HL-60 (cell line): ENCODE results near the gene B4GALT2.
A peak's percentile ranks its signal among the peaks of the same experiment; 100 is the strongest.

Experiments
- DNase-seq, 2 experiments: peaks; one replicate each; pipeline ENCODE4 v3.0.0-alpha.2; 2010 to 2020; ENCODE audit warnings: low read depth in 1 of 2, low spot score in 1 of 2
- H3K27ac ChIP-seq: fragments of 250-450 bp; sonication (Bioruptor Pico); replicated peaks from 2 replicates; pipeline ENCODE4 v1.5.1; 2020; ENCODE audit warnings: mild to moderate bottlenecking, moderate library complexity
- H3K27me3 ChIP-seq: fragments of 250-450 bp; sonication (Bioruptor Pico); 2 replicates; pipeline ENCODE4 v1.5.1; 2021; ENCODE audit warnings: mild to moderate bottlenecking, moderate library complexity; ENCODE audit not compliant: insufficient read depth, poor library complexity, severe bottlenecking
- H3K4me3 ChIP-seq: replicated peaks from 2 replicates; pipeline ENCODE4 v1.5.1; 2011; ENCODE audit warnings: mild to moderate bottlenecking, control low read depth, low read length; ENCODE audit not compliant: insufficient read depth
- GABPA ChIP-seq: IDR thresholded peaks from 2 replicates; pipeline ENCODE4 v1.6.1; 2012; ENCODE audit warnings: low read depth
- POLR2AphosphoS5 ChIP-seq: IDR thresholded peaks from 2 replicates; pipeline ENCODE4 v1.6.1; 2012; ENCODE audit warnings: low read depth
- SPI1 ChIP-seq: IDR thresholded peaks from 2 replicates; pipeline ENCODE4 v1.6.1; 2012; ENCODE audit warnings: low read depth, mild to moderate bottlenecking, borderline replicate concordance
- TF ChIP-seq, protein P1 (sequence below): IDR thresholded peaks from 2 replicates; pipeline ENCODE4 v1.6.1; 2012; ENCODE audit warnings: low read depth; ENCODE audit not compliant: insufficient replicate concordance
- TF ChIP-seq, protein P2 (sequence below): IDR thresholded peaks from one replicate; pipeline ENCODE4 v1.5.1; 2011; ENCODE audit warnings: low read length, control low read depth, inconsistent platforms; ENCODE audit not compliant: insufficient read depth

Gene B4GALT2

DNA sequence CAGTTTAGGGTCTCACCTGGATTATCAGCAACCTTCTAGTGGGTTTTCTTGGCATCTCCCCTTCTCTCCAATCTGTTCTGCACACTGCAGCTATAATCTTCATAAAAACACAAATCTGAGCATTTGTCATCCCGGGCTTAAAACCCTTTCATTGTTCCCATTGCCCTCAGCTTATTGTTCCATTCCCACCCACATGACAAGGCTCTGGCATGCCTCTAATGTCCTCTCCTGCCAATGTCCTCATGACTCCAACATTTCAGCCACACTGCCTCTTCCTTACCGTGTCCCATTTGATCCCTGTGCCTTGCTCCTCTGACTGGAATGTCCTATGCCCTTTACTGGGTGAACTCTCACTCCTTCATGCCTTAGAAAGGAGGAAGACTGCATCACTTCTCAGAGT lies 16.7 kb upstream of the B4GALT2 start:
- H3K27ac ChIP-seq, result no peak overlapping the region; the same call in 1 of the 2 replicates
- TF ChIP-seq SPI1, result no peak
- TF ChIP-seq, protein P1, sequence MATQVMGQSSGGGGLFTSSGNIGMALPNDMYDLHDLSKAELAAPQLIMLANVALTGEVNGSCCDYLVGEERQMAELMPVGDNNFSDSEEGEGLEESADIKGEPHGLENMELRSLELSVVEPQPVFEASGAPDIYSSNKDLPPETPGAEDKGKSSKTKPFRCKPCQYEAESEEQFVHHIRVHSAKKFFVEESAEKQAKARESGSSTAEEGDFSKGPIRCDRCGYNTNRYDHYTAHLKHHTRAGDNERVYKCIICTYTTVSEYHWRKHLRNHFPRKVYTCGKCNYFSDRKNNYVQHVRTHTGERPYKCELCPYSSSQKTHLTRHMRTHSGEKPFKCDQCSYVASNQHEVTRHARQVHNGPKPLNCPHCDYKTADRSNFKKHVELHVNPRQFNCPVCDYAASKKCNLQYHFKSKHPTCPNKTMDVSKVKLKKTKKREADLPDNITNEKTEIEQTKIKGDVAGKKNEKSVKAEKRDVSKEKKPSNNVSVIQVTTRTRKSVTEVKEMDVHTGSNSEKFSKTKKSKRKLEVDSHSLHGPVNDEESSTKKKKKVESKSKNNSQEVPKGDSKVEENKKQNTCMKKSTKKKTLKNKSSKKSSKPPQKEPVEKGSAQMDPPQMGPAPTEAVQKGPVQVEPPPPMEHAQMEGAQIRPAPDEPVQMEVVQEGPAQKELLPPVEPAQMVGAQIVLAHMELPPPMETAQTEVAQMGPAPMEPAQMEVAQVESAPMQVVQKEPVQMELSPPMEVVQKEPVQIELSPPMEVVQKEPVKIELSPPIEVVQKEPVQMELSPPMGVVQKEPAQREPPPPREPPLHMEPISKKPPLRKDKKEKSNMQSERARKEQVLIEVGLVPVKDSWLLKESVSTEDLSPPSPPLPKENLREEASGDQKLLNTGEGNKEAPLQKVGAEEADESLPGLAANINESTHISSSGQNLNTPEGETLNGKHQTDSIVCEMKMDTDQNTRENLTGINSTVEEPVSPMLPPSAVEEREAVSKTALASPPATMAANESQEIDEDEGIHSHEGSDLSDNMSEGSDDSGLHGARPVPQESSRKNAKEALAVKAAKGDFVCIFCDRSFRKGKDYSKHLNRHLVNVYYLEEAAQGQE, result no peak
- TF ChIP-seq GABPA, result no peak
- TF ChIP-seq POLR2AphosphoS5, result no peak
- TF ChIP-seq, protein P2, sequence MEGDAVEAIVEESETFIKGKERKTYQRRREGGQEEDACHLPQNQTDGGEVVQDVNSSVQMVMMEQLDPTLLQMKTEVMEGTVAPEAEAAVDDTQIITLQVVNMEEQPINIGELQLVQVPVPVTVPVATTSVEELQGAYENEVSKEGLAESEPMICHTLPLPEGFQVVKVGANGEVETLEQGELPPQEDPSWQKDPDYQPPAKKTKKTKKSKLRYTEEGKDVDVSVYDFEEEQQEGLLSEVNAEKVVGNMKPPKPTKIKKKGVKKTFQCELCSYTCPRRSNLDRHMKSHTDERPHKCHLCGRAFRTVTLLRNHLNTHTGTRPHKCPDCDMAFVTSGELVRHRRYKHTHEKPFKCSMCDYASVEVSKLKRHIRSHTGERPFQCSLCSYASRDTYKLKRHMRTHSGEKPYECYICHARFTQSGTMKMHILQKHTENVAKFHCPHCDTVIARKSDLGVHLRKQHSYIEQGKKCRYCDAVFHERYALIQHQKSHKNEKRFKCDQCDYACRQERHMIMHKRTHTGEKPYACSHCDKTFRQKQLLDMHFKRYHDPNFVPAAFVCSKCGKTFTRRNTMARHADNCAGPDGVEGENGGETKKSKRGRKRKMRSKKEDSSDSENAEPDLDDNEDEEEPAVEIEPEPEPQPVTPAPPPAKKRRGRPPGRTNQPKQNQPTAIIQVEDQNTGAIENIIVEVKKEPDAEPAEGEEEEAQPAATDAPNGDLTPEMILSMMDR, result no peak

GRCh38 chr1:43963006-43963405 lies 16.0 kb upstream of the B4GALT2 start:
- Histone ChIP-seq H3K27ac (peak overlapping the region; percentile 80), H3K4me3 (no peak overlapping the region), H3K27me3 (no peaks in the 10 kb centered on the region)
- DNase-seq, result peak; percentile 69 to 79
- TF ChIP-seq GABPA (no peak), POLR2AphosphoS5 (no peak), SPI1 (no peak)
- TF ChIP-seq, protein P2, result no peak
- TF ChIP-seq, protein P1, result no peak

More for the DNA sequence above, 16.7 kb upstream of the B4GALT2 start:
- Histone ChIP-seq H3K27me3 (no peaks in the 10 kb centered on the region), H3K4me3 (no peak overlapping the region)
- no peak for DNase-seq

DNA sequence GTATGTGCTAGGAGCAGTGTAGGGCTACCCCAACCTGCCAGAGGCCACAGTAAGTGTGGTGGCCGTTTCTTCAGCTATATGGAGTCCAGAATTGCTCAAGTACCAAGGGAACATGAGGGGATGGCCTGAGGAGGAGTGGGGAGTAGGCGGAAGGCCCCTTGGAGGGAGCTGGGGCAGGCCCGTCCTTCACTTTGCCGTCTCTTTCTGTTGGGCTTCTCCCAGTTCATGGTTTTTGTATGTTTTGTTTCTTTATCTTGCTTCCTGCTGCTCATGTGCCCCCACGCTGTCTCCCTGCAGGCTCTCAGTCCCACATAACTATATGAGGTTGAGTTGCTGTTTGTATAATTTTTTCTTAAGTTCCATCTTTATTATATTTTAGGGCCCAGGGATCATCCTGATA lies 15.1 kb upstream of the B4GALT2 start:
- TF ChIP-seq, protein P1, result no peak
- TF ChIP-seq, protein P2, result no peak
- no peak for TF ChIP-seq POLR2AphosphoS5
- no peak for TF ChIP-seq GABPA
- TF ChIP-seq SPI1, result no peak

More for the DNA sequence above, 15.1 kb upstream of the B4GALT2 start:
- peak overlapping the region; percentile 80 for H3K27ac ChIP-seq
- no peak overlapping the region for H3K4me3 ChIP-seq
- no peaks in the 10 kb centered on the region for H3K27me3 ChIP-seq
- DNase-seq, result no peak
